ENCODE results near the gene GPR65.

Gene GPR65

GRCh38 chr14:87995500-87996290 is 9.2 kb upstream of the GPR65 start:
- no peak for TF ChIP-seq CTCF (IDR thresholded peaks at IDR 0.05)

- TF ChIP-seq CTCF (IDR thresholded peaks at IDR 0.05) = no peak
These were observed 8.7 kb upstream of the GPR65 start for GRCh38 chr14:87996291-87996592.

- TF ChIP-seq CTCF (IDR thresholded peaks at IDR 0.05) = no peak
These were observed 6.5 kb upstream of the GPR65 start for GRCh38 chr14:87998482-87998881.

- no peak for TF ChIP-seq CTCF (IDR thresholded peaks at IDR 0.05)
These were observed 5.7 kb upstream of the GPR65 start for GRCh38 chr14:87999277-87999676.

GRCh38 chr14:88002421-88003075 is 2.4 kb upstream of the GPR65 start:
- no peak for TF ChIP-seq CTCF (IDR thresholded peaks at IDR 0.05)

GRCh38 chr14:88003425-88003824 is 1.5 kb upstream of the GPR65 start:
- no peak for TF ChIP-seq CTCF (IDR thresholded peaks at IDR 0.05)

- no peak for TF ChIP-seq CTCF (IDR thresholded peaks at IDR 0.05)
These were observed 364 bp upstream of the GPR65 start for GRCh38 chr14:88004506-88005036.

Data from LNCAP (cell line).